ENCODE results near the gene RUSF1.
"Not testable (repeated sequence)": the region's sequence is repeated elsewhere in the genome, so short reads cannot be mapped to it uniquely, and the experiment has no call there.

Gene RUSF1

DNA sequence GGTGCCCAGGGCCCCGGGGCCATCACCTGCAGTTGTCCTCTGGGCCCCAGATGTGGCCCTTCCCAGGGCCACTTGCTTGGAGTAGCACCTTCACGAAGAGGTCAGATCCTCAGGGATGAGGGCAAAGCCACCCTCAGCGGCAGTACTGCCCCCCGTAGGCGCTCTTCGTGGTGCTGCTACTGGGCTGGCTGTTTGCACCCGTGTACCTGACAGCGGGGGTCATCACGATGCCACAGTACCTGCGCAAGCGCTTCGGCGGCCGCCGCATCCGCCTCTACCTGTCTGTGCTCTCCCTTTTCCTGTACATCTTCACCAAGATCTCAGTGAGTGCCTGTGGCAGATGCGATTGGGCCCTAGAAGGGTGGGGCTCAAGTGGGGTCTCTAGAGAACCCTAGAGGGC, 22.6 kb downstream of the RUSF1 start:
- no peak for DNase-seq

- no peak for DNase-seq
These were observed 23.6 kb downstream of the RUSF1 start for GRCh38 chr16:31484491-31485171.

DNA sequence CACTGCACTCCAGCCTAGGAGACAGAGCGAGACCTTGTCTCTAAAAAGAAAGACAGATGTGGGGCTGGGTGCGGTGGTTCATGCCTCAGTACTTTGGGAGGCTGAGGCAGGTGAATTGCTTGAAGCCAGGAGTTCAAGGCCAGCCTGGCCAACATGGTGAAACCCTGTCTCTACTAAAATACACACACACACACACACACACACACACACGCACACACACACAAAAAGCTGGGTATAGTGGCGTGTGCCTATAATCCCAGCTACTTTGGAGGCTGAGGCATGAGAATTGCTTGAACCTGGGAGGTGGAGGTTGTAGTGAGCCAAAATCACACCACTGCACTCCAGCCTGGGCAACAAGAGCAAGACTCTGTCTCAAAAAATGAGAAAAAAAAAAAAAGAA, 24.1 kb downstream of the RUSF1 start:
- not testable (repeated sequence) for DNase-seq

GRCh38 chr16:31483081-31483480, 25.1 kb downstream of the RUSF1 start, which contains the start of gene SLC5A2:
Gene SLC5A2 (plus strand): TSS chr16:31483123. CDS start chr16:31483137, 14 bp downstream.
- no peak for DNase-seq

DNA sequence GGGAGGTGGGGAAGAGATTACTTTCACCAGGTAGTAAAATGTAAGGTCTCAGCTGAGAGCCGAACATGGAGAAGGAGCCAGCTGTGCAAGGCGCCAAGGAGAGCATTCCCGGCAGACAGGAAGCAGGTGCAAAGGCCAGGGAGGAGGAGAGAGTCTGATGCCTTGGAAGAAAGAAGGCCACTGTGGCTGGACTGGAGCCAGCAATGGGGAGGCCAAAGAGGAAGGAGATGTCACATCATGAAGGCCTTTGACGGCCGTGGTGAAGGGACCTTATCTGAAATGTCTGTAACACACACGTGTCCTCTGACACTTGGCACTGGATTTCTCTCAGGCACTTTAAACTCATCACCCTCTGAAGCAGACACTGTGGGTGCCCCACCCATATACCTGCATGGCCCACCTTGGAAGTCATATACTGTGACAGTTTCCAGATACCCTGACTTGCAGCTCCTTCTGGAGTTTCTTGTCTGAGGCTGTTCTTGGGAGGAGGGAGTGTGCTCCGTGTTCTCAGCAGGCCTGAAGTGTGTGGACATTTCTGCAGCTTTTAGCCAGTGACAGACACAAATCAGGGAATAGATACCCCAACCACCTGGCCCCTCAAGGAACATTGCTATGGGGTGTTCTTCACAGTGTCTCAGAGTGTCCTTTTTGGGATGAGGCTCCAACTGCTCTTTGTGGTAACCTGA, 27.2 kb downstream of the RUSF1 start:
- no peak for DNase-seq

DNA sequence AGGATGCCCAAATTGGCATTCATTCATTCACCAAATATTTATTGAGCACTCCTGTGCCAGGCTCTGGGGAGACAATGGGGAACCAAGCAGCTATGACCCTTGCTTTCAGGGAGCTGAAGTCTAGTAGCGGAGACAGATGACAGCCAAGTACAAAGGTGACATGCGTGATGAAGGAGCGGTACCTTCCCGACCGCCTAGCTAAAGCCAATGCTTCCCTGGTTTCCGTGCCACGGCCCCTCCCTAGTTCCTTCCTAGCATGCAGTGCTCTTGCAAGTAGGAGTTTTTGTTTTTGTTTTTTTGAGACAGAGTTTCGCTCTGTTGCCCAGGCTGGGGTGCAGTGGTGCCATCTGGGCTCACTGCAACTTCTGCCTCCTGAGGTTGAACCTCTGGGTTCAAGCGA, 28.4 kb downstream of the RUSF1 start:
- no peak for DNase-seq

- no peak for DNase-seq
These were observed 29.2 kb downstream of the RUSF1 start for GRCh38 chr16:31478956-31479355.

DNA sequence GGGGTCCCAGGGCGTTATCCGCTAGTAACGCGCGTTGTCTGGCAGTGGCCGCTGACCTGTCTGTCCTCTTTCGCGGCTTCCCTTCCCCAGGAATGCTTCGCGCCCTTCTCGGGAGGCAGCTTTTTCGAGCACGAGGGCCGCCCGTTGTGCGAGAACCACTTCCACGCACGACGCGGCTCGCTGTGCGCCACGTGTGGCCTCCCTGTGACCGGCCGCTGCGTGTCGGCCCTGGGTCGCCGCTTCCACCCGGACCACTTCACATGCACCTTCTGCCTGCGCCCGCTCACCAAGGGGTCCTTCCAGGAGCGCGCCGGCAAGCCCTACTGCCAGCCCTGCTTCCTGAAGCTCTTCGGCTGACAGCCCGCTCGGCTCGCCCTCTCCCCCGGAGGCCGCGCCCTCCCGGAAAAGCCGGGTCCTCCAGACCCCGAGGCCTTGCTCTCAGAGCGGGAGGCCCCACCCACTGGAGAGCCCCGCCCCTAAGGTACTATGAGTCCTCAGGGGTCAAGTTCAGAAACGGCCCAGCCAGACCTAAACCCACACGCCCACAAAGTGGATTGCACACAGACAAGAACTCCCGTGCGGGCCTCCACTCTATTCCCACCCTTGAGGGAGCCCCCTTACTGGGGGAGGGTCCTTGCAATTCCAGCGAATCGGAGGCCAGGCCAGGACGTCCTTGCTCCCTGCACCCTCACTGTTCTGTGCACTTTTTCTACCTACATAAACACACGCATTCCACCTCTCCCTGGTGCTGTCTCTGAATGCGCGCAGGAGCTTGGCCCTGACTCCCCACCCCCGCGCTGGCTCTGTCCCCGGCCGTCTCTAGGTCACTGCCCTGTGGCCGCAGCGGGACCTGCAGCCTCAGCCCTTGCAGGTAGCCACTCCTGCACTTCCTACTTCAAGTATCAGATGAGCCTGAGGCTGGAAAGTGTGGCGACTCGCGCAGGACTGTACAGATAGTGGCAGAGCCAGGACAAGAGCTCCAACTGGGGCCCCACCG, 30.7 kb downstream of the RUSF1 start:
- DNase-seq = peak; percentile 37

DNA sequence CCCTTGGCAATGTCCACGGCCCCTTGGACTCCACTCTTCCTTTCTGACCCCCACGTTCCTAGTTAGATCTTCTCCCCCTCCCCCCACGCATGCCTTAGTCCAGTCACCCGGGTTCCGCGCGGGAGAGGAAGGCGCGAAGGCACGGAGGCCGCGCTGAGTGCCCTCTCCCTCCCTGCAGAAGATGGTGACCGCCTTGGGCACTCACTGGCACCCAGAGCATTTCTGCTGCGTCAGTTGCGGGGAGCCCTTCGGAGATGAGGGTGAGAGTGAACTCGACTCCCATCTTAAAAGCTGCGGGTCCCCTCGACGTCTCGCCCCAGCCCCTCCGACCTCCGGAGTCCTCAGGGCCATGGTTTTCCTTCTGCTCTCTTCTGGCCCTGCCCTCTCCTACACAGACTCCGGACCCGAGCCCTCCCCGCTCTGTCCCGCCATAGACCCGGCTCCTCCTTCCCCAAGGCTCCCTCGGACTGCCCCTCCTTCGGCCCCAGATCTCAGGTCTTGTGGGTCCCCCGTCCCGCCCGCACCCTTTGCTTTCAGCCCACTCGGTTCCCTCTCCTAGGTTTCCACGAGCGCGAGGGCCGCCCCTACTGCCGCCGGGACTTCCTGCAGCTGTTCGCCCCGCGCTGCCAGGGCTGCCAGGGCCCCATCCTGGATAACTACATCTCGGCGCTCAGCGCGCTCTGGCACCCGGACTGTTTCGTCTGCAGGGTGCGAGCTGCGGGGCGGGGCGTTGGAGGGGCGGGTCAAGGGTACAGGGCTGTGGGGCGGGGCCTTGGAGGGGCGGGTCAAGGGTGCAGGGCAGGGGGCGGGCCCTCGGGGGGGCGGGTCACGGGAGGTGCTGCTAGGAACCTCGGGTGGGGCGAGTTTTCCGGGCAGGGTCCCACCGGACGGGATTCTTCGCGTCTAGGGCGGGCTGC, 31.6 kb downstream of the RUSF1 start:
- peak; percentile 87 for DNase-seq

- no peak for DNase-seq
These were observed 32.3 kb downstream of the RUSF1 start for GRCh38 chr16:31475946-31476302.

DNA sequence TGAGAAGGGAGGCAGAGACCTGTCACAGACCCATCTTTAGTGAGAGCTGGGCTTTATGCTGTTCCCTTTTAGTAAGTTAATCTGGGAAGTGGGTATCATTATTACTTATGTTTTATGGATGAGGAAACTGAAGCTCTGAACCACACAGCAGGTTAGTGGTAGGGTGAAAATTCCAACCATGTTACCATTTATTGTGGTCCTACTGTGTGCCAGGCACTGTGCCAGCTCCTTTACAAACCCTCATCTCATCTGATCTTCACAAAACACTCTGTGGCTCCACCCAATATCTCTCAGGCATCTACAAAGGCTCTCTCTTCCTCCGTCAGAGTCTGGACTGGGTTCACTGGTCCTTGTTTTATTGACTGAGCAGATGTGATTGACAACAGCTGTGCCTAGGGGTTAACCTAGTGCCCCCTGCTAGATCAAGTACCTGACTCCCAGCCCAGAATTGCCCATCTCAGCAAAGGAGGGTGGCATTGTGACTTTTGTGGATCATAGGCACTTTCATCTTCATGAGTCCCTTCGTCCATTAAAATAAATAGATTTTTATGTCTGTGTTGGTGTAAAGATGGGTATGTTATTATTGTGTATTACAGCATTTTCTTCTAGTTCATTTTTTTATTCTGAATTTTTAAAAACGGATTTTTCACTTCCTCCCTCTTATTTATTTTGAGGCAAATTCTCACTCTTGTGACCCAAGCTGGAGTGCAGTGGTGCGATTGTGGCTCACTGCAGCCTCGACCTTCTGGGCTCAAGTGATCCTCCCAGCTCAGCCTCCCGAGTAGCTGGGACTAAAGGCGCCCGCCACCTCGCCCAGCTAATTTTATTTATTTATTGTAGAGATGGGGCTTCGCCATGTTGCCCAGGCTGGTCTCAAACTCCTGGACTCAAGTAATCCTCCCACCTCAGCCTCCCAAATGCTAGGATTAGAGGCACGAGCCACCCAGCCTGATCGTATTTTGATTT, 33.1 kb downstream of the RUSF1 start:
- no peak for DNase-seq

DNA sequence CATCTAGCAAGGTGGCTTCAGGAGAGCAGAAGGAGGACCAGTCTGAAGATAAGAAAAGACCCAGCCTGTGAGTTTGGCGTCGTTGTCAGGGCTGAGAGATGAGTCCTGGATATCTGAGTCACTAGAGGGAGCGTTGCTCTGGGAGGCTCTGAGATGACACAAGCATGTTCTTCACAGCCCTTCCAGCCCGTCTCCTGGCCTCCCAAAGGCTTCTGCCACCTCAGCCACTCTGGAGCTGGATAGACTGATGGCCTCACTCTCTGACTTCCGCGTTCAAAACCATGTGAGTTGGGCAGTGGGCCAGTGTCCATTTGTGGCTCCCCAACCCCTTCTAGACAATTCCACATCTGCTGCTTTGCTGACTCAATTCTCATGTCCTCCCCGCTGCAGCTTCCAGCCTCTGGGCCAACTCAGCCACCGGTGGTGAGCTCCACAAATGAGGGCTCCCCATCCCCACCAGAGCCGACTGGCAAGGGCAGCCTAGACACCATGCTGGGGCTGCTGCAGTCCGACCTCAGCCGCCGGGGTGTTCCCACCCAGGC, 33.9 kb downstream of the RUSF1 start:
- DNase-seq = no peak

DNA sequence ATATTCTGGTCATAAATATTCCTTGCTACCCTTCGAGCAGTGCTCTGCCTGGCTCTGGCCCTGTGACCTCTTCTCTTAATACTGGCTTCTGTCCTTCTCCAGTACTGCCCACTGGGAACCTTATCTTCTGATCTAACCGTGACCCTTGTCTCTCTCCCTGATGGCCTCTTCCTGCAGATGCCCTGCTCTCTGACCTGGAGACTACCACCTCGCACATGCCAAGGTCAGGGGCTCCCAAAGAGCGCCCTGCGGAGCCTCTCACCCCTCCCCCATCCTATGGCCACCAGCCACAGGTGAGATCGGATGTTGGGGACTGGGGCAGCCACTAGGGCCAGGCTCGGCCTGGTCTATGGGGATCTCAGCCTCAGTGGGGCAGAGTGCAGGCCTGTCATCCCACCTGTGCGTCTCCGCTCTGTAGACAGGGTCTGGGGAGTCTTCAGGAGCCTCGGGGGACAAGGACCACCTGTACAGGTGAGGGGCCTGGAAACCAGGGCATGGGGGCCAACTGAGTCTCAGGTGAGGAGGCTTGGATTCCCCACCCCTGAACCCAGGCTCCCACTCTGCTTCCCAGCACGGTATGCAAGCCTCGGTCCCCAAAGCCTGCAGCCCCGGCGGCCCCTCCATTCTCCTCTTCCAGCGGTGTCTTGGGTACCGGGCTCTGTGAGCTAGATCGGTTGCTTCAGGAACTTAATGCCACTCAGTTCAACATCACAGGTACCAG, 34.8 kb downstream of the RUSF1 start:
- no peak for DNase-seq

- DNase-seq = peak; percentile 25
These were observed 35.4 kb downstream of the RUSF1 start for GRCh38 chr16:31472709-31473203.

DNA sequence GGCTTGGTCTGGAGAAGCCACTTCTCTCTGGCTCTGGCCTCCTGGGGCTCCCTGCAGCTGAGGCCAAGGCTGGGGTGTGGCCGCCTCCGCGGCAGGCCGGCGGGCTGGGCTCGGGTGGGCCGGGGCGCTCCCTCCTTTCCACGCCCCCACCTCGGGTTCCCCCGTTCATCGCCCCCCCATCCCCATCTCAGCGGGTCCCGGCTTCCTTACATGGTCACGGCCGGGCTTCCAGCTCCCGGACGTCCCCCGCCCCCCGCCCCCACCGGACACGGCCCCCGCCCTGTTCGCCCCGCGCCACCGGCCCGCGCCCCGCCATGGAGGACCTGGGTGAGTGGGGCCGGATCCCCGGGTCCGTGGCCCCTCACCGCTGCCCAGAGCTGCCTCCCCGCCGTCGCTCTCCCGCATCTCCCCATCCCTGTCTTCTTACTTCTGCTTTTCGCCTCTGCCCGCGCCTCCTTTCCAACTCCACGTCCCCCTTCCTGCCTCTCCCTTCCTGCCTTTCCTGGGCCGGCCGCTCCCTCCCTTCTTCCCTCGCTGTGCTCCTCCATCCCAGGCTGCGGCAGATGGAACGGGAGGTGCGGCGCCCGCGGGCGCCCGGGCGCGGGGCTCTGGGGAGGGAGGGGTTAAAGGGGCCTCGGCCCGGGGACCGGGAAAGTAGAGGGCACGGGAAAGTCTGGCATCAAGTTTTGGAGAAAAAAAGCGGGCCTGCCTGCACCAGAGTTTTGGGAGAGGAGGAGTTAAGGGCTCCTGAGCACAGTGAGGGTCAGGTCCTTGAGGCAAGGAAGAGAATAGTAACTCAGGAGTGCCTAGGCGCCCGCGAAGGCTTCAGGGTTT, 36.1 kb downstream of the RUSF1 start, which contains the start of gene TGFB1I1:
TSS of gene TGFB1I1 (plus strand) at position 278 of the 834 bp plus-strand sequence. CDS start at position 315, 37 bp downstream.
- DNase-seq = no peak

- no peak for DNase-seq
These were observed 36.8 kb downstream of the RUSF1 start for GRCh38 chr16:31471241-31471874.

GRCh38 chr16:31470615-31471014, 37.6 kb downstream of the RUSF1 start:
- DNase-seq = no peak

- DNase-seq = no peak
These were observed 40.3 kb downstream of the RUSF1 start for GRCh38 chr16:31467858-31468257.
